Right atrium auricular region (tissue), 2 donors: ENCODE results near the gene D2HGDH. TPM values are rescaled to one million over a fixed set of nuclear protein-coding genes. Genes with fewer than 3 reads are reported as not detected.
"Not testable (repeated sequence)": the region's sequence is repeated elsewhere in the genome, so short reads cannot be mapped to it uniquely, and the experiment has no call there.

Source experiments
- DNase-seq: peaks from one replicate; pipeline ENCODE4 v3.0.0-alpha.2; 2019; ENCODE audit warnings: low spot score
- H3K27ac ChIP-seq, 2 donors: fragments of 200-600 bp; sonication (generic); 1 replicate in 1 of 2; 2 replicates in 1 of 2; pipeline ENCODE4 v1.5.1; 2016 to 2019
- H3K27me3 ChIP-seq, 2 donors: fragments of 200-600 bp; sonication (generic); one replicate each; pipeline versions ENCODE4 v1.5.1 to v1.6.0; 2017 to 2019
- H3K36me3 ChIP-seq: fragments of 200-600 bp; sonication (generic); one replicate; pipeline ENCODE4 v1.5.1; 2016
- H3K4me1 ChIP-seq, 2 donors: fragments of 200-600 bp; sonication (generic); one replicate each; pipeline versions ENCODE4 v1.5.1 to v1.6.0; 2017 to 2019
- H3K4me3 ChIP-seq, 2 donors: fragments of 200-600 bp; sonication (generic); 1 replicate in 1 of 2; 2 replicates in 1 of 2; pipeline ENCODE4 v1.5.1; 2017 to 2019; ENCODE audit warnings: mild to moderate bottlenecking in 1 of 2, moderate library complexity in 1 of 2
- H3K9me3 ChIP-seq, 2 donors: fragments of 200-600 bp; sonication (generic); one replicate each; pipeline ENCODE4 v1.5.1; 2019
- CTCF ChIP-seq, 2 donors: fragments of 200-600 bp; sonication (generic); IDR thresholded peaks; one replicate each; pipeline ENCODE4 v1.5.1; 2019; ENCODE audit warnings: antibody characterized with exemption in 2 of 2
- total RNA-seq, 2 donors: library from RNA; depleted of rRNA; stranded (reverse); fragments of >200 nt; gene quantifications; one replicate each; pipeline ENCODE4 v1.1.0, GENCODE V29; 2016

Gene D2HGDH
- total RNA-seq, 2 donors from 2014 or later, result 7.5 to 11.7 TPM

- Histone ChIP-seq H3K27me3 (no peaks in the 10 kb centered on the region), H3K27ac (no peak overlapping the region), H3K36me3 (no peaks in the 10 kb centered on the region), H3K4me3 (no peak overlapping the region), H3K9me3 (no peaks in the 10 kb centered on the region), H3K4me1 (no peaks in the 10 kb centered on the region)
- peak; percentile 44 for DNase-seq
- no peak for TF ChIP-seq CTCF (IDR thresholded peaks at IDR 0.05)
Measured at GRCh38 chr2:241797441-241798080, 63.1 kb downstream of the D2HGDH start.

DNA sequence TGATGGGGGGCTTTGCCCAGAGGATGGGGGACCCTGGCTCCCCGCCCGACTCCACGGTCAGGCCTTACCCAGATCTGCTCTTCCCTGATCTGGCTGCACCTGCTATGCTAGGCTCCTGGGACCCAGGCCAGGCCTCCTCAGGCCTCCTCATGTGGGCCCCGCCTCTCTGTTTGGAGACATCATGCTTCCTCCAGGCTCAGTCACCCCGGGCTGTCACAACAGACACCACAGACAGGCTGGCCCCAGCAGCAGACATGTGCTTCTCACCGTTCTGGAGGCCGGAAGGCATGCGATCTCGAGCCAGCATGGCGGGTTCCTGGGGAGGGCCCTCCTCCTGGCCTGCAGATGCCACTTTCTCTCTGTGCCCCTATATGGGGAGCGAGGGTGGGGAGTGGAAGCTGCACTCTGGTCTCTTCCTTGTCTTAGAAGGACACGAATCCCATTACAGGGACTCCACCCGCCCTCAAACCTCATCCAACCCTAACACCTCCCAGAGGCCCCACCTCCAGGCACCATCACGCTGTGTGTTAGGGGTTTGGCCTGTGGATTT lies 63.7 kb downstream of the D2HGDH start:
- no peak for TF ChIP-seq CTCF (IDR thresholded peaks at IDR 0.05)
- Histone ChIP-seq H3K4me1 (peaks cover 0 to 3% of the 10 kb centered on the region in 2 donors), H3K4me3 (no peak overlapping the region), H3K36me3 (no peaks in the 10 kb centered on the region), H3K27me3 (no peaks in the 10 kb centered on the region), H3K9me3 (no peaks in the 10 kb centered on the region), H3K27ac (no peak overlapping the region)
- peak; percentile 42 for DNase-seq

DNA sequence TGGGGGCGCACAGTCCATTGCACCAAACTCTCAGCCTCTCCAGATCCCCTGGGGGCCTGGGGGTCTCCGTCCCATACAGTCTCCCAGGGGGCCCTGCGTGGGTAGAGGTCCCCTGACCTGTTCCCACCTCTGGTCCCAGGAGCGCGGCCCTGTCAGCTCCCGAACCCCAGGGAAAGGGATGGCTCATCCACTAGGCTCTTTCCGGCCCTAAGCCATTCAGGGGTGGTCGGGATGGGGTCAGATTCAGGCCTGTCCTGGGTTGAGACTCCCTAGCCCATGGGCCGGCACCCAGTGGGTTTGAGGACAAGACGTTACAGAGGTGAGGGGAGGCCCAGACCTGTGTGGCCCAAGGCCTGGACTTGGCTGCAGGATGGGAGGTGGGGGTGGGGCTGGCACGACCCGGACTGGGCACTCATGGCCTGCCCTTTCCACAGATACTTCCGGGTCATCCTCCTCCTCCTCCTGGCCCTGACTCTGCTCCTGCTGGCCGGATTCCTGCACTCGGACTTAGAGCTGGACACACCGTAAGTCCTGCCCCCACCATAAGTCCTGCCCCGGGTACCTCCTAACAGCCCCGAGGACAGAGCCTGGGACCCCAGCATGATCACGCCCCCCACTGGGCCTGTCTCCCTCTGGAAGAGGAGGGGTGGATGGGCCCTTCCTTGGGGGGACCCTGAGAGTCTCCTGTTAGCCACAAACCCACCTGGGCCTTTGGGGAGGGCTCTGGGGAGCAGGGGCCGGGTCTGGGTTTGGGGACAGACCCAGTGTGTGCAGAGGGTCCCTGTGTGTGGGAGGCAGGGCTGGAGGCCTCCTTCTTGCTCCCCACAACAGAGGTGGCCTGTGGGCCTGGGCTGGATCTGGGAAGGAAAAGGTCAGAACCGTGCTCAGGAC lies 64.4 kb downstream of the D2HGDH start:
- no peak for TF ChIP-seq CTCF (IDR thresholded peaks at IDR 0.05)
- DNase-seq, result peak; percentile 46
- no peaks in the 10 kb centered on the region for H3K36me3 ChIP-seq
- H3K27me3 ChIP-seq, result no peaks in the 10 kb centered on the region
- no peak overlapping the region for H3K27ac ChIP-seq
- H3K4me1 ChIP-seq, result peaks cover 0 to 10% of the 10 kb centered on the region in 2 donors
- no peak overlapping the region for H3K4me3 ChIP-seq
- no peaks in the 10 kb centered on the region for H3K9me3 ChIP-seq

- no peak overlapping the region for H3K4me3 ChIP-seq
- H3K27me3 ChIP-seq, result no peaks in the 10 kb centered on the region
- peaks cover 0 to 18% of the 10 kb centered on the region in 2 donors for H3K4me1 ChIP-seq
- DNase-seq, result peak; percentile 53
- TF ChIP-seq CTCF (IDR thresholded peaks at IDR 0.05), result no peak
- no peaks in the 10 kb centered on the region for H3K36me3 ChIP-seq
- H3K9me3 ChIP-seq, result no peaks in the 10 kb centered on the region
- no peak overlapping the region for H3K27ac ChIP-seq
Measured at GRCh38 chr2:241799522-241800197, 65.2 kb downstream of the D2HGDH start.

DNA sequence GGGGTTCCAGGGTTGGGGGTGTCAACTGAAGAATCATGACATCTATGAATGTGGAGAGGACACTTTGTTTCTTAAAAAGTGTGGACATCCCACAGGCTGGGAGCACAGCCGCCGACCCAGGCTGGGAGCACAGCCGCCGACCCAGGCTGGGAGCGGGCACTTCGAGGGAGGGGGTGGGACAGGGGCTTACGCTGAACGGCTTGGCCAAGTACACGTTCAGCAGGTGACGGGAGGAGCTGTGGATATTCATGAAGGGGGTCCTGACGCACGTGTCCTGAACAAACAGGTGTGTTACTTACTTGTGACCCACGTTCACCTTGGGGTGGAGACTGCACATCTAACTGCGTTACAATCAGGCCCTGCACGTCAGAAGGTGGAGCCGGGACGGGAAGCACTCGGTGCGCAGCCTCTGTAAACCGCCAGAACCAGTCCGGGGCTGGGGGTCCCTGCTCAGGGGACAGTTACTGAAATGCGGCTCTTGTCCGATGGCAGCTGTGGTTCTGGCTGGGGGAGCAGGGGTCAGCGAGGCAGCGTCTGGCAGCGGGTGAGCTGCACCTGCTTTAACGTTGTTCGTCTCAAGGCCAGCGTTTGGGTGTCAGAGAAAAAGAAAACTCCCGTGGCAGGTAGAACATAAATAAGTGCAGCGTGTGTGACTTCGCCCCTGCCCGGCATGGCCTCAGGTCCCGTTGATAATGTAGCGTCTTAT lies 65.9 kb downstream of the D2HGDH start:
- not testable (repeated sequence) for H3K36me3 ChIP-seq, H3K4me3 ChIP-seq, H3K27ac ChIP-seq, H3K9me3 ChIP-seq, H3K27me3 ChIP-seq
- peak; percentile 44 for DNase-seq
- H3K4me1 ChIP-seq, result peaks cover 0 to 21% of the 10 kb centered on the region in 2 donors
